D721Med (cell line): ENCODE results near the gene THBS4.
"Not testable (repeated sequence)": the region's sequence is repeated elsewhere in the genome, so short reads cannot be mapped to it uniquely, and the experiment has no call there.

ENCODE experiments used
- DNase-seq: peaks from one replicate; pipeline ENCODE4 v3.0.0; 2011; ENCODE audit warnings: low spot score; ENCODE audit not compliant: insufficient read length
- FAIRE-seq: peaks from 2 replicates; lab custom pipeline; 2011; peaks lifted over from hg19 to GRCh38; lab: Jason Lieb, UNC
- TF ChIP-seq, protein P1 (sequence below): IDR thresholded peaks from 2 replicates; pipeline ENCODE4 v1.5.1; 2012; ENCODE audit warnings: mild to moderate bottlenecking, control low read depth; ENCODE audit not compliant: insufficient read depth; ENCODE audit errors: missing control alignments

THBS4 gene

DNA sequence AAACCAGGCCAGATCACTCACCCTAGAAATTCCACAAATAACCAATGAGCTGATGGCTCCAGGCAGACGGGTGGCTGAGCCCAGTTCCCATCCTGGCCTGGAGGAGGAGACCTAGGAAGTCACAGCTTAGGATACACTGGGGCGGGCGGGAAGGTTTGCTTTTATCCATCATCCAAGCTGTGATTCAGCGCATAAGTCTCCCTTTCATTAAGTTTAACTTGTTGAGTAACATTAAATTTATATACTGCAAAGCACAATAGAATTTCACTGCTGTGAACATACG, 55.7 kb downstream of the THBS4 start:
- TF ChIP-seq, protein P1, sequence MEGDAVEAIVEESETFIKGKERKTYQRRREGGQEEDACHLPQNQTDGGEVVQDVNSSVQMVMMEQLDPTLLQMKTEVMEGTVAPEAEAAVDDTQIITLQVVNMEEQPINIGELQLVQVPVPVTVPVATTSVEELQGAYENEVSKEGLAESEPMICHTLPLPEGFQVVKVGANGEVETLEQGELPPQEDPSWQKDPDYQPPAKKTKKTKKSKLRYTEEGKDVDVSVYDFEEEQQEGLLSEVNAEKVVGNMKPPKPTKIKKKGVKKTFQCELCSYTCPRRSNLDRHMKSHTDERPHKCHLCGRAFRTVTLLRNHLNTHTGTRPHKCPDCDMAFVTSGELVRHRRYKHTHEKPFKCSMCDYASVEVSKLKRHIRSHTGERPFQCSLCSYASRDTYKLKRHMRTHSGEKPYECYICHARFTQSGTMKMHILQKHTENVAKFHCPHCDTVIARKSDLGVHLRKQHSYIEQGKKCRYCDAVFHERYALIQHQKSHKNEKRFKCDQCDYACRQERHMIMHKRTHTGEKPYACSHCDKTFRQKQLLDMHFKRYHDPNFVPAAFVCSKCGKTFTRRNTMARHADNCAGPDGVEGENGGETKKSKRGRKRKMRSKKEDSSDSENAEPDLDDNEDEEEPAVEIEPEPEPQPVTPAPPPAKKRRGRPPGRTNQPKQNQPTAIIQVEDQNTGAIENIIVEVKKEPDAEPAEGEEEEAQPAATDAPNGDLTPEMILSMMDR = no peak
- DNase-seq (no peak), FAIRE-seq (no peak)

DNA sequence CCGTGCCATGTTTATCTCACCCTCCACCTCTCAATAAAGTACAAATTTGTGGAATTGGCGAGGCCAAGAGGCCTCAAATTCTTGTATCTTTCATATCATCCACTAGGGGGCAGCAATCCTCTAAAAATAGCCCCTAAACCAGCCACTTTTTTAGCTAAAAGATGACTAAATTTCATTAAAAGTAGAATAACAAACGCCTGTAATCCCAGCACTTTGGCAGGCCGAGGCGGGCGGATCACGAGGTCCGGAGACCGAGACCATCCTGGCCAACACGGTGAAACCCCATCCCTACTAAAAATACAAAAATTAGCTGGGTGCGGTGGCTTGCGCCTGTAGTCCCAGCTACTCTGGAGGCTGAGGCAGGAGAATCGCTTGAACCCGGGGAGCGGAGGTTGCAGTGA, 56.6 kb downstream of the THBS4 start:
- not testable (repeated sequence) for FAIRE-seq
- TF ChIP-seq, protein P1 = peak; percentile 65
- DNase-seq = peak; percentile 62

DNA sequence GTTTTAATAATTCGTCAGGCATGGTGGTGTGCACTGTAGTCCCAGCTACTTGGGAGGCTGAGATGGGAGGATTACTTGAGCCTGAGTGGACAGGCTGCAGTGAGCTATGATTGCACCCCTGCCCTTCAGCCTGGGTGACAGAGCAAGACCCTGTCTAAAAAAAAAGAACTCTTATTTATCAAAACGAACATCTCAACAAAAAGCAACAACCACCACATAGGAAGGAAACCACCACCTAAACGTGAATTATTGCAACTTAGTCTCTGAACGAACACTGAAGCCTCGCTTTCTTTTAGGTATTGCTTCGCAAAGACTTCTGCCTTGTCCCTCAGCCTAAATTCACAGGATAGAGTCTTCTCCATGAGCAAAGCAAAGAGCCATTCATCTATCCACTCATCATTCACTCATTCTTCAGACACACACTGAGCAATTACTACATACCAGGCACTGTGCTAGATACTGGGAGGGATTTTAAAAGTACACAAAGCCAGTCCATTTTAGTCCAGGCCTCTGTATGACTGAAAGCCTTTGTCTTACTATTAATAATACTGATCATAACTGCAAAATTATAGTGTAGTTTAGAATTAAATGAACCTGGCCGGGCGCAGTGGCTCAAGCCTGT, 57.4 kb downstream of the THBS4 start:
- no peak for FAIRE-seq
- TF ChIP-seq, protein P1 = no peak

DNA sequence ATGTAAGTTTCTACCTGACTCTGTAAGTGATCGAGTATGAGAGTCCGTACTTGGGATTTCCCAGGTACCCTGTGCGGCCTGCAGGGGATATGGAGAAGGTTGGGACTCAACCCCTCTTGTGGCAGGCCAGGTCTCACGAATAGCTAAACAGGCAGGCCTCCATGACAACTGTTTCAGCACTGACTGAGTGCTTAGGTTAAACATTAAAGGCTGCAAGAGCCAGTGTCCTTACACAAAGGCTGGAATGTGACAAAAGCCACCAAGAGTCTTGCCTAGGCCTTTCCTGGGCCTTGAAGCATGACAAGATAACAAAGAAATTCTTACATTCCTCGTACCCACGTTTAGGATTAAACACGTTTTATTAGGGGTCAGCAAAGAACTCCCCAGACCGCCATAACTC, 58.6 kb downstream of the THBS4 start:
- DNase-seq (no peak), FAIRE-seq (no peak)
- TF ChIP-seq, protein P1 = no peak

More for the DNA sequence above, 57.4 kb downstream of the THBS4 start:
- DNase-seq = no peak

DNA sequence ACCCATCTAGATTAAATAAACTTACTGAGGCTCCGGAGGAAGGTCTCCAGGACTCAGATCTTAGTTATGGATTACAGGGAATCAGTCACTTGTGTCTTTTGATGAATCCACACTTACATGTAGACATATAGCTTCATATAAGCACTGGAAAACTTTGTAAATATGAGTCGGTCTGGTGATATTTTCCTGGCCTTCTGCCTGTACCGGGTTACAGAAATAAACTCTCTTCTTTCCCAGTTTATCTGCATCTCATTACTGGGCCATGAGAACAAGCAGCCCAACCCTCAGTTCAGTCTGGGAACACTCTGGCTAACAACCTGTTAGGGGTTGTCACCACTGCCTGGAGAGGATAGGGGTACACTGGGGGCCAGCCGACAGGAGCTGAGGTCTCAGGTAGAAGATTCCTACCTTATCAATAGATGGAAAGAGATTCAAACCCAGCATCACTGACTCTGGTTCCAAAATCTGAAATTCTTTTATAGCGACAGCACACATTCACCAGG, 59.1 kb downstream of the THBS4 start:
- TF ChIP-seq, protein P1 = no peak
- FAIRE-seq (no peak), DNase-seq (no peak)

DNA sequence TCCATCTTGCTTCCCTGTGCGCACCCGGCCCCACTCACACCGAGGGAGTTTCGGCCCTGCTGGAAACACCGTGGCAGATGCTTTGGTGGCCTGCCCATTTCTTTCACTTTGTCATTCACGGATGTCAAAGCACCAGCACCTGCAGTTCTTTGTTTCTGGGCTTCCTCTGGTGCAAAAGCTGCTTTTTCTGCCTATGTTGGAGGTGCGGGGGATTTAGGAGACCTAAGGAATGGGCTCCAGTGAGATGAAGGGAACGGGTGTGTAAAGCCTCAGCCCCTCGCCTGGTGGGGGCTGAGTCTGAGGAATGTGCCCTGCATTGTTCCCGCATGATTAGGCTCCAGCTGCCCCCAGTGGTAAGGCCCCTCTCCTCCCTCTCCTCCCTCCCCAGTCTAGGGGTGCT, 62.3 kb downstream of the THBS4 start:
- no peak for DNase-seq
- FAIRE-seq = no peak

DNA sequence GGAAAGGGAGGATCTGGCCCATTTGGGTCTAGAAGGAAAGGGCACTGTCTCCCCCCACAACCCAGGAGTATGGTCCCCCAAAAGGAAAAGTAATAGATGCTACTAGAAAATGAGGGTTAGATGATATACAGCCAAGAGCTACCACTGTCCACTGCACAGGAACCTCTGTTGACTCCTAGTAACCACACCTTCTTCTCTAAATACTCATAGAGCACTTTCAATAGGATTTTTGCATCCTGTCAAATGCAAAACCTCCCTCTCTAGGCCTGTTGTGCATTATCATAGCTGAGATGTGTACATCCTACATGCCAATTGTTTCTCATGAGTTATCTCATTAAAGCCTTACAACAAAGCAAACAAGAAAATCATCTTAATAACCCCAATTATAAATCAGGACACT, 66.8 kb downstream of the THBS4 start:
- no peak for DNase-seq
- TF ChIP-seq, protein P1 = no peak
- FAIRE-seq = no peak

More for the DNA sequence above, 62.3 kb downstream of the THBS4 start:
- TF ChIP-seq, protein P1 = no peak
